Measurements from ENCODE around the gene CDKAL1.

DNA sequence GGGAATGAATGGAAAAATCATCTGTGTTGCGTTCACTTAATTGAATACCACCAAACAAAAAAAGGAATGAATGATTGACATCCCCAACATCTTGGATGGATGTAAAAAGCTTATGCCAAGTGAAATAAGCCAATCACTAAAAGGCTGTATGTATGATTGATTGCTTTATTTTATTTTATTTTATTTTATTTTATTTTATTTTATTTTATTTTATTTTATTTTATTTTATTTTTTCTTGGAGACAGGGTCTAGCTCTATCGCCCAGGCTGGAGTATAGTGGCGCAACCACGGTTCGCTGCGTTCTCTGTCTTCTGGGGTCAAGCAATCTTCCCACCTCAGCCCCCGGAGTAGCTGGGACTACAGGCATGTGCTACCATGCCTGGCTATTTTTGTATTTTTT is 263.3 kb downstream of the CDKAL1 start:
- TF ChIP-seq TAF1 (conservative IDR thresholded peaks at IDR 0.05) (no peak), CTCF (IDR thresholded peaks at IDR 0.05; ENCODE audit: low read depth, low read length, missing input control) (no peak), JUND (IDR thresholded peaks at IDR 0.05) (no peak)
- TF ChIP-seq, protein P1, sequence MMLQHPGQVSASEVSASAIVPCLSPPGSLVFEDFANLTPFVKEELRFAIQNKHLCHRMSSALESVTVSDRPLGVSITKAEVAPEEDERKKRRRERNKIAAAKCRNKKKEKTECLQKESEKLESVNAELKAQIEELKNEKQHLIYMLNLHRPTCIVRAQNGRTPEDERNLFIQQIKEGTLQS (IDR thresholded peaks at IDR 0.05) = no peak

Data from liver (tissue), 3 donors.